Loucy (cell line): ENCODE data around the gene HCST.
"Not testable (repeated sequence)": the region's sequence is repeated elsewhere in the genome, so short reads cannot be mapped to it uniquely, and the experiment has no call there.

Experiments
- H2AFZ ChIP-seq: fragments of 200-600 bp; sonication (generic); 2 replicates; pipeline ENCODE4 v1.6.0; 2016; ENCODE audit warnings: antibody characterized with exemption, mild to moderate bottlenecking, low read length, moderate library complexity
- H3F3A ChIP-seq: fragments of 200-600 bp; 2 replicates; pipeline ENCODE4 v1.6.0; 2016; ENCODE audit warnings: antibody characterized with exemption, low read depth, mild to moderate bottlenecking
- H3K27me3 ChIP-seq: fragments of 200-600 bp; sonication (generic); 2 replicates; pipeline ENCODE4 v1.6.1; 2014; ENCODE audit warnings: low read length, mild to moderate bottlenecking; ENCODE audit not compliant: insufficient read depth, poor library complexity, severe bottlenecking
- H3K36me3 ChIP-seq: fragments of 200-600 bp; sonication (generic); 2 replicates; pipeline ENCODE4 v1.6.1; 2016; ENCODE audit warnings: low read length; ENCODE audit not compliant: insufficient read depth
- H3K4me1 ChIP-seq: fragments of 200-600 bp; sonication (generic); 2 replicates; pipeline ENCODE4 v1.5.1; 2014; ENCODE audit warnings: low read length, mild to moderate bottlenecking; ENCODE audit not compliant: insufficient read depth, poor library complexity, severe bottlenecking
- H3K4me2 ChIP-seq: fragments of 200-600 bp; sonication (generic); 2 replicates; pipeline ENCODE4 v1.6.0; 2014; ENCODE audit warnings: antibody characterized with exemption, low read length, low read depth, mild to moderate bottlenecking; ENCODE audit not compliant: poor library complexity, severe bottlenecking
- H3K4me3 ChIP-seq: fragments of 200-600 bp; sonication (generic); 2 replicates; pipeline ENCODE4 v1.5.1; 2014; ENCODE audit warnings: low read length, mild to moderate bottlenecking, mixed read lengths; ENCODE audit not compliant: poor library complexity, severe bottlenecking
- H3K79me2 ChIP-seq: fragments of 200-600 bp; sonication (generic); 2 replicates; pipeline ENCODE4 v1.6.1; 2014; ENCODE audit warnings: low read length; ENCODE audit not compliant: insufficient read depth
- H3K9ac ChIP-seq: fragments of 200-600 bp; sonication (generic); 2 replicates; pipeline ENCODE4 v1.6.0; 2014; ENCODE audit warnings: mild to moderate bottlenecking, low read depth, low read length, moderate library complexity; ENCODE audit not compliant: poor library complexity, severe bottlenecking
- H3K9me2 ChIP-seq: fragments of 200-600 bp; sonication (generic); replicated peaks from 2 replicates; pipeline ENCODE4 v1.6.1; 2016; ENCODE audit warnings: low read depth, low read length, mixed read lengths
- H3K9me3 ChIP-seq: fragments of 200-600 bp; sonication (generic); 2 replicates; pipeline ENCODE4 v1.6.1; 2014; ENCODE audit warnings: mild to moderate bottlenecking, antibody characterized with exemption, low read length, low read depth; ENCODE audit not compliant: insufficient read depth
- H4K20me1 ChIP-seq: fragments of 200-600 bp; sonication (generic); 2 replicates; pipeline ENCODE4 v1.6.0; 2014; ENCODE audit warnings: antibody characterized with exemption, low read length, mild to moderate bottlenecking; ENCODE audit not compliant: insufficient read depth, poor library complexity, severe bottlenecking
- EZH2phosphoT487 ChIP-seq: fragments of 200-600 bp; IDR thresholded peaks from 2 replicates; pipeline ENCODE4 v1.6.1; 2018; ENCODE audit warnings: antibody characterized with exemption, mild to moderate bottlenecking, moderate library complexity, borderline replicate concordance
- TF ChIP-seq, protein P1 (sequence below): fragments of 200-600 bp; sonication (generic); conservative IDR thresholded peaks from 2 replicates; pipeline ENCODE4 v1.5.1; 2014; ENCODE audit warnings: mild to moderate bottlenecking, antibody characterized with exemption, low read length

The HCST gene

DNA sequence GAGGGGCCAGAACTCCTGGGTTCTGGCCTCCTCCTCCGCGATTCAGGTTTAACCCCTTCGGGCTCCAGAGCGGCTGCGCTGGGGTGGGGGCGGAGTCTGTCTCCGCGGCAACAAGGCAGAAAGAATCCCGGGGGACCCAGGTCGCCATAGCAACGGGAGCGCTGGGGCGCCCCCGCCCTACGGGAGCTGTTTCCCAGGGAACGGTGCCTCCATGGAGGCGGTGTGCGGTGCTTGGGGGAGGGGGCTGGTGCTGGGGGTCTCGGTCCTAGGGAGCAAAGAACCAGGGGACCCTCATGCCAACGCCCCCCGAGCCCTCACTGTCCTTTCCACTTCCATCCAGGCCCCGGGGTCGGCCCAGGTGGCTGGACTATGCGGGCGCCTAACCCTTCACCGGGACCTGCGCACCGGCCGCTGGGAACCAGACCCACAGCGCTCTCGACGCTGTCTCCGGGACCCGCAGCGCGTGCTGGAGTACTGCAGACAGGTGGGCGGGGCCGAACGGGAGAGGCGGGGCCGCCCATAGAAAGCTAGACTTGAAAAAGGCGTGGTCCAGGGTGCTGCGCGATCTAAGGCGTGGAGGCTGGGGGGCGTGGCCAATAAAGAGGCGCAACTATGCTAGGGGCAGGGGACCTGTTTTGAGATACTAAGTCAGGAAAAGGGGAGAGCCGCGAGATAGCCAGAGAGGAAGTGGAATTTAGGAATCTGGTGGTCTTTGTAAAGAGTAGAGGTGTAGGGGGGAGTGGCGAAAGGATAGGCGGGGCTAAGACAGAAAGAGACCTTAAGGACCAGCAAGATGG is 32.8 kb upstream of the HCST start:
- H3F3A ChIP-seq: no peaks in the 10 kb centered on the region
- H3K36me3 ChIP-seq: no peaks in the 10 kb centered on the region
- H3K27me3 ChIP-seq: no peaks in the 10 kb centered on the region
- H3K9ac ChIP-seq: no peak overlapping the region
- TF ChIP-seq EZH2phosphoT487: no peak
- TF ChIP-seq, protein P1, sequence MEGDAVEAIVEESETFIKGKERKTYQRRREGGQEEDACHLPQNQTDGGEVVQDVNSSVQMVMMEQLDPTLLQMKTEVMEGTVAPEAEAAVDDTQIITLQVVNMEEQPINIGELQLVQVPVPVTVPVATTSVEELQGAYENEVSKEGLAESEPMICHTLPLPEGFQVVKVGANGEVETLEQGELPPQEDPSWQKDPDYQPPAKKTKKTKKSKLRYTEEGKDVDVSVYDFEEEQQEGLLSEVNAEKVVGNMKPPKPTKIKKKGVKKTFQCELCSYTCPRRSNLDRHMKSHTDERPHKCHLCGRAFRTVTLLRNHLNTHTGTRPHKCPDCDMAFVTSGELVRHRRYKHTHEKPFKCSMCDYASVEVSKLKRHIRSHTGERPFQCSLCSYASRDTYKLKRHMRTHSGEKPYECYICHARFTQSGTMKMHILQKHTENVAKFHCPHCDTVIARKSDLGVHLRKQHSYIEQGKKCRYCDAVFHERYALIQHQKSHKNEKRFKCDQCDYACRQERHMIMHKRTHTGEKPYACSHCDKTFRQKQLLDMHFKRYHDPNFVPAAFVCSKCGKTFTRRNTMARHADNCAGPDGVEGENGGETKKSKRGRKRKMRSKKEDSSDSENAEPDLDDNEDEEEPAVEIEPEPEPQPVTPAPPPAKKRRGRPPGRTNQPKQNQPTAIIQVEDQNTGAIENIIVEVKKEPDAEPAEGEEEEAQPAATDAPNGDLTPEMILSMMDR: no peak
- H3K9me3 ChIP-seq: no peaks in the 10 kb centered on the region
- no peak overlapping the region for H3K4me2 ChIP-seq
- H3K4me1 ChIP-seq: no peaks in the 10 kb centered on the region
- H3K79me2 ChIP-seq: no peaks in the 10 kb centered on the region
- no peaks in the 10 kb centered on the region for H3K9me2 ChIP-seq
- H4K20me1 ChIP-seq: no peaks in the 10 kb centered on the region
- H3K4me3 ChIP-seq: no peak overlapping the region
- H2AFZ ChIP-seq: no peak overlapping the region

DNA sequence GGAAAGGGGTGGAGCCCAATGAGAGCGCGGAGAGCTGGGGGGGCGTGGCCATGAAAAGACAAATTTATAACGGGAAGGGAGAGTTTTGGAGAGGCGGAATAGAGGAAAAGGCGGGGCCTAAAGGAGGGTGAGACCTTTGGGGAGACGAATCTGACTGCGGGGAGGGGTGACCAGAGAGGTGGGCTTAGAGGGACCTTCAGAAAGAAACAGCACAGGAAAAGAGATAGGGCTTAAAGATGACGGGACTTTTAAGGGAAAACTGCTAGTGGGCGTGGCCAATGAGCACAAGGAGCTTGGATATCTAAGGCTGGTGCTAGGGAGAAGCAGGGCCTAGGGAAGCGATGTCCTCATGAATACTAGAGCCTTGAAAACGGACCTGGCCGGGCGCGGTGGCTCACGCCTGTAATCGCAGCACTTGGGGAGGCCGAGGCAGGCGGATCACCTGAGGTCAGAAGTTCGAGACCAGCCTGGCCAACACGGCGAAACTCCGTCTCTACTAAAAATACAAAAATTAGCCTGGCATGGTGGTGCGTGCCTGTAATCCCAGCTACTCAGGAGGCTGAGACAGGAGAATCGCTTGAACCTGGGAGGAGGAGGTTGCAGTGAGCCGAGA is 32.1 kb upstream of the HCST start:
- not testable (repeated sequence) for H3K27me3 ChIP-seq, H3K4me2 ChIP-seq, H3K9me3 ChIP-seq, H4K20me1 ChIP-seq, H3K36me3 ChIP-seq, H3K9ac ChIP-seq, H2AFZ ChIP-seq, H3K4me1 ChIP-seq, H3K9me2 ChIP-seq, H3F3A ChIP-seq, H3K4me3 ChIP-seq, H3K79me2 ChIP-seq

DNA sequence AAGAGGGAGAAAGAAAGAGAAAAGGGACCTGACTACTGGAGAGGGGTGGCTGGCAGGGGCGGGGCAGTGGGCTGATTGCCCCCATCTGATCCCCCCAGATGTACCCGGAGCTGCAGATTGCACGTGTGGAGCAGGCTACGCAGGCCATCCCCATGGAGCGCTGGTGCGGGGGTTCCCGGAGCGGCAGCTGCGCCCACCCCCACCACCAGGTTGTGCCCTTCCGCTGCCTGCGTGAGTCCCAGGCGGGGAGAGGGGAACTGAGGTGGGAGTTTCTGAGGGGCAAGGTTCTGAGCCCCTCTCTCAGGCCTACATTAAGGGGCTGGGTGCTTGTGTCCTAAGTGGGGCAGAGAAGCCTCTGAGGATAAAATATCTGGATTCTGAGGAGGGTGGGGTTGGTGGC is 31.5 kb upstream of the HCST start:
- Histone ChIP-seq H3K9ac (no peak overlapping the region), H3K79me2 (no peaks in the 10 kb centered on the region), H3K4me1 (no peaks in the 10 kb centered on the region), H3K9me3 (no peaks in the 10 kb centered on the region), H4K20me1 (no peaks in the 10 kb centered on the region), H3K36me3 (no peaks in the 10 kb centered on the region), H3F3A (no peaks in the 10 kb centered on the region), H3K9me2 (no peaks in the 10 kb centered on the region), H3K4me3 (no peak overlapping the region), H3K4me2 (no peak overlapping the region), H3K27me3 (no peaks in the 10 kb centered on the region), H2AFZ (no peak overlapping the region)
- TF ChIP-seq, protein P1: no peak
- TF ChIP-seq EZH2phosphoT487: no peak

DNA sequence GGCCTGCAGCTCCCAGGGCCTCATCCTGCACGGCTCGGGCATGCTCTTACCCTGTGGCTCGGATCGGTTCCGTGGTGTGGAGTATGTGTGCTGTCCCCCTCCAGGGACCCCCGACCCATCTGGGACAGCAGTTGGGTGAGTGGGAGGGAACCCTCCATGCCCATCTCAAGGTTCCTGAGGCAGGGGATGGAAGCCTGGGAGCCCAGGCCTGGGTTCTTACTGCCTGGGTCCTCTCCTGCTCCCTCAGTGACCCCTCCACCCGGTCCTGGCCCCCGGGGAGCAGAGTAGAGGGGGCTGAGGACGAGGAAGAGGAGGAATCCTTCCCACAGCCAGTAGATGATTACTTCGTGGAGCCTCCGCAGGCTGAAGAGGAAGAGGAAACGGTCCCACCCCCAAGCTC is 30.7 kb upstream of the HCST start:
- Histone ChIP-seq H2AFZ (no peak overlapping the region), H3K36me3 (no peaks in the 10 kb centered on the region), H3K4me2 (no peak overlapping the region), H3K9ac (no peak overlapping the region), H3K79me2 (no peaks in the 10 kb centered on the region), H4K20me1 (no peaks in the 10 kb centered on the region), H3F3A (no peaks in the 10 kb centered on the region), H3K9me3 (no peaks in the 10 kb centered on the region), H3K9me2 (no peaks in the 10 kb centered on the region), H3K4me3 (no peak overlapping the region), H3K4me1 (no peaks in the 10 kb centered on the region), H3K27me3 (no peaks in the 10 kb centered on the region)
- TF ChIP-seq EZH2phosphoT487: no peak
- TF ChIP-seq, protein P1: no peak
